Measurements from ENCODE around the gene ITGBL1. TPM values are rescaled to one million over a fixed set of nuclear protein-coding genes. Genes with fewer than 3 reads are reported as not detected.

The ITGBL1 gene
- total RNA-seq, 1 experiment from 2014 or later: not detected

- no peaks in the 10 kb centered on the region for H3K36me3 Mint-ChIP-seq (ENCODE audit: insufficient read depth, unreplicated experiment)
- ChIA-PET CTCF (no interaction called here), POLR2A (no interaction called here)
- Histone ChIP-seq H3K9me3 (no peaks in the 10 kb centered on the region), H3K36me3 (ENCODE audit: control insufficient read depth, insufficient read depth, low read length) (no peaks in the 10 kb centered on the region), H3K4me3 (ENCODE audit: low read depth, low read length) (no peak overlapping the region), H3K27me3 (replicated peaks; ENCODE audit: control insufficient read depth, insufficient read depth, low read length) (no peaks in the 10 kb centered on the region), H3K4me1 (no peaks in the 10 kb centered on the region)
- H3K4me3 Mint-ChIP-seq (ENCODE audit: unreplicated experiment): no peak overlapping the region
- H3K9me3 Mint-ChIP-seq (ENCODE audit: unreplicated experiment): no peaks in the 10 kb centered on the region
- no peaks in the 10 kb centered on the region for H3K4me1 Mint-ChIP-seq (ENCODE audit: low read depth, unreplicated experiment)
- no peak overlapping the region for H3K27ac Mint-ChIP-seq (ENCODE audit: unreplicated experiment)
- peaks cover 5% of the 10 kb centered on the region for H3K27me3 Mint-ChIP-seq (ENCODE audit: insufficient read depth, unreplicated experiment)
- DNase-seq: no peak
- TF ChIP-seq CTCF (IDR thresholded peaks at IDR 0.05; ENCODE audit: insufficient read depth in 1 of 2, low read depth in 1 of 2, low read length in 1 of 2, severe bottlenecking in 1 of 2, unreplicated experiment in 1 of 2): no peak
- no TSS peak for BruUV-seq (replicated peaks)
- intact Hi-C loops (cut with micrococcal nuclease; ENCODE audit: unreplicated experiment): no loop called here
These were observed 103.1 kb downstream of the ITGBL1 start for GRCh38 chr13:101555610-101556009.

GRCh38 chr13:101556676-101557123 is 104.2 kb downstream of the ITGBL1 start:
- Mint-ChIP-seq H3K4me3 (ENCODE audit: unreplicated experiment) (no peak overlapping the region), H3K36me3 (ENCODE audit: insufficient read depth, unreplicated experiment) (no peaks in the 10 kb centered on the region), H3K27me3 (ENCODE audit: insufficient read depth, unreplicated experiment) (peaks cover 5% of the 10 kb centered on the region), H3K4me1 (ENCODE audit: low read depth, unreplicated experiment) (no peaks in the 10 kb centered on the region), H3K9me3 (ENCODE audit: unreplicated experiment) (no peaks in the 10 kb centered on the region), H3K27ac (ENCODE audit: unreplicated experiment) (no peak overlapping the region)
- no TSS peak for BruUV-seq (replicated peaks)
- no peak for TF ChIP-seq CTCF (IDR thresholded peaks at IDR 0.05; ENCODE audit: insufficient read depth in 1 of 2, low read depth in 1 of 2, low read length in 1 of 2, severe bottlenecking in 1 of 2, unreplicated experiment in 1 of 2)
- Histone ChIP-seq H3K4me1 (no peaks in the 10 kb centered on the region), H3K27me3 (replicated peaks; ENCODE audit: control insufficient read depth, insufficient read depth, low read length) (no peaks in the 10 kb centered on the region), H3K36me3 (ENCODE audit: control insufficient read depth, insufficient read depth, low read length) (no peaks in the 10 kb centered on the region), H3K9me3 (no peaks in the 10 kb centered on the region), H3K4me3 (ENCODE audit: low read depth, low read length) (no peak overlapping the region)
- ChIA-PET CTCF (no interaction called here), POLR2A (no interaction called here)
- DNase-seq: no peak
- intact Hi-C loops (cut with micrococcal nuclease; ENCODE audit: unreplicated experiment): no loop called here

GRCh38 chr13:101565317-101565716 is 112.8 kb downstream of the ITGBL1 start:
- ChIA-PET CTCF (no interaction called here), POLR2A (no interaction called here)
- no peak for DNase-seq
- H3K4me1 ChIP-seq: no peaks in the 10 kb centered on the region
- no peaks in the 10 kb centered on the region for H3K9me3 ChIP-seq
- H3K27me3 ChIP-seq (replicated peaks; ENCODE audit: control insufficient read depth, insufficient read depth, low read length): no peaks in the 10 kb centered on the region
- Mint-ChIP-seq H3K36me3 (ENCODE audit: insufficient read depth, unreplicated experiment) (no peaks in the 10 kb centered on the region), H3K27ac (ENCODE audit: unreplicated experiment) (no peak overlapping the region), H3K27me3 (ENCODE audit: insufficient read depth, unreplicated experiment) (peaks cover 7% of the 10 kb centered on the region), H3K9me3 (ENCODE audit: unreplicated experiment) (no peaks in the 10 kb centered on the region), H3K4me3 (ENCODE audit: unreplicated experiment) (no peak overlapping the region), H3K4me1 (ENCODE audit: low read depth, unreplicated experiment) (no peaks in the 10 kb centered on the region)
- intact Hi-C loops (cut with micrococcal nuclease; ENCODE audit: unreplicated experiment): no loop called here
- H3K4me3 ChIP-seq (ENCODE audit: low read depth, low read length): no peak overlapping the region
- no TSS peak for BruUV-seq (replicated peaks)
- H3K36me3 ChIP-seq (ENCODE audit: control insufficient read depth, insufficient read depth, low read length): no peaks in the 10 kb centered on the region
- no peak for TF ChIP-seq CTCF (IDR thresholded peaks at IDR 0.05; ENCODE audit: insufficient read depth in 1 of 2, low read depth in 1 of 2, low read length in 1 of 2, severe bottlenecking in 1 of 2, unreplicated experiment in 1 of 2)

All from Caco-2 (cell line).